H1 (cell line): ENCODE results near the gene PPFIBP2. TPM values are rescaled to one million over a fixed set of nuclear protein-coding genes. Genes with fewer than 3 reads are reported as not detected.

Experiments used
- CTCF ChIA-PET: fragments of 300-600 bp; sonication (Branson Sonifier 250); formaldehyde crosslinking; loops from one replicate; lab custom pipeline; 2021; ENCODE audit not compliant: partially characterized antibody; lab: Charles Lee
- POLR2A ChIA-PET: fragments of 300-600 bp; sonication (Branson Sonifier 250); formaldehyde crosslinking; loops from one replicate; lab custom pipeline; 2021; ENCODE audit warnings: inconsistent platforms; ENCODE audit not compliant: partially characterized antibody; lab: Charles Lee
- DNase-seq, 2 experiments: peaks; one replicate each; pipeline versions ENCODE4 v3.0.0 to v3.0.0-alpha.2; 2010 to 2022; ENCODE audit warnings: low spot score in 2 of 2, low read depth in 1 of 2, mixed read lengths in 1 of 2
- FAIRE-seq: peaks from 2 replicates; lab custom pipeline; 2011; peaks lifted over from hg19 to GRCh38; lab: Jason Lieb, UNC
- H2AFZ ChIP-seq: 2 replicates; pipeline ENCODE4 v1.8.1; 2012; ENCODE audit warnings: low read length, inconsistent platforms
- H2AK5ac ChIP-seq: 2 replicates; pipeline ENCODE4 v1.6.1; 2013; ENCODE audit warnings: low read depth, low read length
- H2BK120ac ChIP-seq: replicated peaks from 2 replicates; pipeline ENCODE3; 2013; ENCODE audit warnings: low read depth, low read length, inconsistent platforms
- H2BK12ac ChIP-seq: 2 replicates; pipeline ENCODE4 v1.6.1; 2013; ENCODE audit warnings: low read depth, low read length
- H2BK15ac ChIP-seq: 2 replicates; pipeline ENCODE4 v1.6.1; 2013; ENCODE audit warnings: low read length
- H2BK20ac ChIP-seq: 2 replicates; pipeline ENCODE4 v1.6.1; 2013; ENCODE audit warnings: low read length
- H2BK5ac ChIP-seq: 2 replicates; pipeline ENCODE4 v1.6.1; 2013; ENCODE audit warnings: low read depth, low read length
- H3K14ac ChIP-seq: 2 replicates; pipeline ENCODE4 v1.6.1; 2013; ENCODE audit warnings: inconsistent platforms; ENCODE audit not compliant: insufficient read length
- H3K18ac ChIP-seq: 2 replicates; pipeline ENCODE4 v1.6.1; 2013; ENCODE audit warnings: low read length; ENCODE audit errors: extremely low read depth
- H3K23ac ChIP-seq: 2 replicates; pipeline ENCODE4 v1.6.1; 2013; ENCODE audit warnings: inconsistent platforms; ENCODE audit not compliant: insufficient read length
- H3K23me2 ChIP-seq: 2 replicates; pipeline ENCODE4 v1.6.1; 2013; ENCODE audit warnings: low read depth, low read length
- H3K27ac ChIP-seq: 2 replicates; pipeline ENCODE4 v1.6.1; 2011; ENCODE audit warnings: low read depth, low read length, inconsistent platforms
- H3K27me3 ChIP-seq, 4 experiments: replicated peaks in 1 of 4; 1 replicate in 1 of 4; 2 replicates in 3 of 4; pipeline versions ENCODE4 v1.6.1 to v1.8.1; 2011 to 2013; ENCODE audit warnings: low read length in 3 of 4, mild to moderate bottlenecking in 3 of 4, inconsistent platforms in 2 of 4, mixed read lengths in 2 of 4, moderate library complexity in 1 of 4; ENCODE audit not compliant: control insufficient read depth in 3 of 4, insufficient read depth in 3 of 4; ENCODE audit errors: extremely low read depth in 1 of 4
- H3K36me3 ChIP-seq, 4 experiments: 2 replicates each; pipeline versions ENCODE4 v1.6.1 to v1.8.1; 2011 to 2013; ENCODE audit warnings: mild to moderate bottlenecking in 4 of 4, low read length in 3 of 4, moderate library complexity in 2 of 4, control low read depth in 1 of 4, inconsistent platforms in 1 of 4; ENCODE audit not compliant: insufficient read depth in 4 of 4, control insufficient read depth in 2 of 4
- H3K4ac ChIP-seq: replicated peaks from 2 replicates; pipeline ENCODE3; 2013; ENCODE audit warnings: low read length, low read depth, mixed read lengths, inconsistent platforms; ENCODE audit not compliant: insufficient read length
- H3K4me1 ChIP-seq, 4 experiments: replicated peaks in 1 of 4; 1 replicate in 1 of 4; 2 replicates in 3 of 4; pipeline versions ENCODE4 v1.6.1 to v1.8.1; 2011 to 2013; ENCODE audit warnings: low read length in 3 of 4, inconsistent platforms in 2 of 4, mixed read lengths in 1 of 4; ENCODE audit not compliant: insufficient read depth in 4 of 4, control insufficient read depth in 3 of 4
- H3K4me2 ChIP-seq, 2 experiments: 2 replicates each; pipeline versions ENCODE4 v1.6.1 to v1.8.1; 2011 to 2013; ENCODE audit warnings: low read depth in 2 of 2, low read length in 2 of 2, control low read depth in 1 of 2, inconsistent platforms in 1 of 2, mild to moderate bottlenecking in 1 of 2; ENCODE audit not compliant: insufficient read depth in 1 of 2
- H3K4me3 ChIP-seq, 4 experiments: fragments of 200-600, 300-600 bp in 1 of 4; sonication (generic), shearing (Covaris generic), sonication (Bioruptor Twin) in 1 of 4; 2 replicates each; pipeline versions ENCODE4 v1.5.1 to v1.8.1; 2011 to 2016; ENCODE audit warnings: low read length in 4 of 4, low read depth in 3 of 4, control low read depth in 2 of 4, inconsistent platforms in 2 of 4, mild to moderate bottlenecking in 2 of 4, mixed read lengths in 1 of 4, moderate library complexity in 1 of 4; ENCODE audit not compliant: insufficient read depth in 2 of 4; ENCODE audit errors: extremely low read depth in 1 of 4
- H3K56ac ChIP-seq: replicated peaks from 2 replicates; pipeline ENCODE3; 2013; ENCODE audit warnings: low read depth, mild to moderate bottlenecking, mixed read lengths, low read length, inconsistent platforms; ENCODE audit not compliant: insufficient read length
- H3K79me1 ChIP-seq: 2 replicates; pipeline ENCODE4 v1.6.1; 2013; ENCODE audit warnings: low read depth, low read length, control low read depth
- H3K79me2 ChIP-seq, 2 experiments: 2 replicates each; pipeline versions ENCODE4 v1.6.1 to v1.8.1; 2012 to 2013; ENCODE audit warnings: low read length in 2 of 2, mild to moderate bottlenecking in 2 of 2, inconsistent platforms in 1 of 2; ENCODE audit not compliant: insufficient read depth in 2 of 2, control insufficient read depth in 1 of 2
- H3K9ac ChIP-seq, 4 experiments: replicated peaks in 1 of 4; 1 replicate in 1 of 4; 2 replicates in 3 of 4; pipeline versions ENCODE4 v1.6.1 to v1.8.1; 2011 to 2013; ENCODE audit warnings: low read depth in 3 of 4, low read length in 3 of 4, control low read depth in 2 of 4, mild to moderate bottlenecking in 2 of 4, moderate library complexity in 2 of 4, inconsistent platforms in 1 of 4; ENCODE audit errors: extremely low read depth in 1 of 4
- H3K9me3 ChIP-seq, 2 experiments: 2 replicates each; pipeline versions ENCODE4 v1.6.1 to v1.8.1; 2012 to 2013; ENCODE audit warnings: mild to moderate bottlenecking in 2 of 2, moderate library complexity in 2 of 2, control low read depth in 1 of 2, inconsistent platforms in 1 of 2, low read depth in 1 of 2, low read length in 1 of 2, mixed read lengths in 1 of 2; ENCODE audit not compliant: insufficient read depth in 2 of 2
- H4K20me1 ChIP-seq, 2 experiments: replicated peaks in 1 of 2; 2 replicates each; pipeline versions ENCODE3 to v1.8.1; 2011 to 2013; ENCODE audit warnings: inconsistent platforms in 2 of 2, low read length in 2 of 2, mild to moderate bottlenecking in 1 of 2; ENCODE audit not compliant: insufficient read depth in 2 of 2, control insufficient read depth in 1 of 2
- H4K5ac ChIP-seq: 2 replicates; pipeline ENCODE4 v1.6.1; 2013; ENCODE audit warnings: low read length, low read depth, mixed read lengths, inconsistent platforms; ENCODE audit not compliant: insufficient read length
- H4K8ac ChIP-seq: 2 replicates; pipeline ENCODE4 v1.8.0; 2013; ENCODE audit warnings: mild to moderate bottlenecking, moderate library complexity, low read length, inconsistent platforms; ENCODE audit not compliant: insufficient read depth; ENCODE audit errors: extremely low read depth
- H4K91ac ChIP-seq: replicated peaks from 2 replicates; pipeline ENCODE3; 2013; ENCODE audit warnings: low read length, mixed read lengths, inconsistent platforms; ENCODE audit not compliant: insufficient read length
- BACH1 ChIP-seq: IDR thresholded peaks from 2 replicates; pipeline ENCODE4 v1.6.1; 2012; ENCODE audit warnings: low read length, improper control_type of control experiment
- BRCA1 ChIP-seq: IDR thresholded peaks from 2 replicates; pipeline ENCODE4 v1.6.1; 2012; ENCODE audit warnings: low read depth, low read length, improper control_type of control experiment
- CEBPB ChIP-seq: IDR thresholded peaks from 2 replicates; pipeline ENCODE4 v1.6.1; 2012; ENCODE audit warnings: low read depth, low read length
- GABPA ChIP-seq: IDR thresholded peaks from 2 replicates; pipeline ENCODE4 v1.6.1; 2011; ENCODE audit warnings: mild to moderate bottlenecking, low read length, moderate library complexity, borderline replicate concordance; ENCODE audit not compliant: insufficient read depth
- JUN ChIP-seq: IDR thresholded peaks from 2 replicates; pipeline ENCODE4 v1.6.1; 2011; ENCODE audit warnings: low read depth, mild to moderate bottlenecking, improper control_type of control experiment, low read length
- KDM4A ChIP-seq: IDR thresholded peaks from one replicate; pipeline ENCODE4 v1.7.1; 2012; ENCODE audit warnings: low read depth, mild to moderate bottlenecking, moderate library complexity, low read length, inconsistent platforms; ENCODE audit not compliant: severe bottlenecking
- KDM5A ChIP-seq: fragments of 200-600 bp; IDR thresholded peaks from 2 replicates; pipeline ENCODE4 v1.7.1; 2012; ENCODE audit warnings: mild to moderate bottlenecking, low read length, inconsistent platforms, mixed read lengths
- NANOG ChIP-seq: IDR thresholded peaks from 2 replicates; pipeline ENCODE4 v1.6.1; 2011; ENCODE audit warnings: low read length, low read depth, mild to moderate bottlenecking, inconsistent platforms; ENCODE audit not compliant: insufficient read depth, poor library complexity, severe bottlenecking
- RFX5 ChIP-seq: IDR thresholded peaks from 2 replicates; pipeline ENCODE4 v1.6.1; 2011; ENCODE audit warnings: low read depth, low read length, improper control_type of control experiment, borderline replicate concordance
- SP4 ChIP-seq: IDR thresholded peaks from 2 replicates; pipeline ENCODE4 v1.6.1; 2012; ENCODE audit warnings: low read length, inconsistent platforms
- SRF ChIP-seq: IDR thresholded peaks from 2 replicates; pipeline ENCODE4 v1.6.1; 2011; ENCODE audit warnings: mild to moderate bottlenecking, low read depth, low read length, moderate library complexity
- YY1 ChIP-seq: IDR thresholded peaks from 2 replicates; pipeline ENCODE4 v1.6.1; 2011; ENCODE audit warnings: low read depth, mild to moderate bottlenecking, low read length
- WGBS, 2 experiments: shearing (Covaris generic) in 1 of 2; methylation state at CpG; one replicate each; pipeline versions ENCODE4 v1.1.6 to v1.1.7; 2013 to 2015; ENCODE audit warnings: low lambda C conversion rate in 2 of 2, mixed read lengths in 2 of 2, inconsistent platforms in 1 of 2, low coverage in 1 of 2, missing lambda C conversion rate in 1 of 2; ENCODE audit not compliant: insufficient replicate concordance in 2 of 2, insufficient coverage in 1 of 2, insufficient read length in 1 of 2; ENCODE audit errors: extremely low coverage in 1 of 2, missing lambda C conversion rate in 1 of 2; 5-methylcytosine and 5-hydroxymethylcytosine counted together
- polyA plus RNA-seq, 7 experiments: library from polyadenylated mRNA; depleted of rRNA in 3 of 7; stranded (reverse) in 5 of 7; unstranded in 2 of 7; fragments of >200 nt in 5 of 7; fragments of 200-250 nt in 2 of 7; gene quantifications; 1 replicate in 5 of 7; 2 replicates in 1 of 7; 4 replicates in 1 of 7; pipeline versions ENCODE4 v1.2.1 to v1.2.3, GENCODE V29; 2011 to 2013; ENCODE audit warnings: missing spikeins in 2 of 7, mixed read lengths in 2 of 7
- total RNA-seq: library from RNA; stranded (reverse); fragmentation: NEBNext Ultra II Directional; extraction: Animal tissue kit (Norgen Biotek cat#: 25700); gene quantifications from 2 replicates; pipeline ENCODE4 v1.2.1, GENCODE V29; 2021

The PPFIBP2 gene
- total and polyA plus RNA-seq, 2 of the 8 experiments (the other 6 are each of a cell fraction or from before 2014, with no cell fraction given): 5.5 to 9.8 TPM

DNA sequence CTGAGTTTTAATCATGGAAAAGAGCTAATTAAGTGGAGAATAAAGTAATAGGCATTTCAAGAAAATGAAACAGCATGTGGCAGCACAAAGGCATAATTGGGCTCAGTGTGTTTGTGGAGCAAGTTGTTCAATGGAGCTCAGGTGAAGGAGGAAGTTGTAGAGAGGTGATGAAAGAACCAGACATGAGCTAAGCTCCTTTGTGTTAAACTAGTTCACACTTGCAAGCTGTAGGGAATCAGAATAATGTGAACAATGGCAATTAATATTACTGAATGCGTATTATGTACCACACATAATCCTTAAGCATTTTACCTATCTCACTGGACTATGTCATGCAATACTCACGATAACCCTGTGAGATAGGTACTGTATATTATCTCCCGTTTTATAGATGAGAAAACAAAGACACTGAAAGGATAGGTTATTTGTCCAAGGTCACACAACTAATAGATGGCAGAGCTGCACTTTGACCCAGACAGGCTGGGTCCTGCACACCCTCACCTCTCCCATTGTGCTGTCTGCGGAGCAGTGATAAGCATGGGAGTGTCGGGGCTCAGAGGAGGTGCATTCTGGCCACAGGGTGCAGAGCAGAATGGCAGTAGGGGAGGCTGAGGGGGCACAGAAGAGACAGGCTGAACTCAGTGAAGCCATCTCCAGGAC lies 19.6 kb upstream of the PPFIBP2 start:
- TF ChIP-seq YY1 (no peak), KDM4A (no peak), BACH1 (no peak), GABPA (no peak), RFX5 (no peak), JUN (no peak), BRCA1 (no peak), NANOG (no peak), SP4 (no peak), SRF (no peak), CEBPB (no peak), KDM5A (no peak)
- Histone ChIP-seq H4K5ac (no peak overlapping the region), H3K79me1 (no peaks in the 10 kb centered on the region), H3K4me1 (peaks cover 0 to 5% (median 2%) of the 10 kb centered on the region in 4 experiments; a peak in 2 of 7 replicates), H3K27me3 (peaks cover 0 to 1% (median 0%) of the 10 kb centered on the region in 4 experiments; a peak in 1 of 7 replicates), H3K23me2 (no peaks in the 10 kb centered on the region), H2AFZ (no peak overlapping the region), H4K91ac (no peak overlapping the region), H2BK120ac (no peak overlapping the region), H3K9ac (no peak overlapping the region; a peak in 1 of 7 replicates), H2AK5ac (no peak overlapping the region), H4K20me1 (no peaks in the 10 kb centered on the region), H2BK5ac (no peak overlapping the region), H4K8ac (no peak overlapping the region), H3K27ac (no peak overlapping the region), H3K4me3 (no peak overlapping the region), H3K36me3 (no peaks in the 10 kb centered on the region), H3K4me2 (no peak overlapping the region), H2BK20ac (no peak overlapping the region), H3K4ac (no peak overlapping the region), H3K14ac (no peak overlapping the region), H3K9me3 (no peaks in the 10 kb centered on the region), H2BK15ac (no peak overlapping the region; the same call in 1 of the 2 replicates), H3K23ac (no peak overlapping the region), H2BK12ac (no peak overlapping the region), H3K56ac (no peak overlapping the region), H3K18ac (no peak overlapping the region), H3K79me2 (no peaks in the 10 kb centered on the region)
- no peak for DNase-seq
- CTCF ChIA-PET: interaction anchor here (1.0 to 1.2 kb wide), 3 partner anchors 9 to 77 kb away, joined by 3 to 4 read pairs (median 3); partner anchors contain the start of gene OLFML1
- no peak for FAIRE-seq
- 88% methylated on average over 5 of the region's 5 CpGs; no CpG with 5 or more reads in 1 of the 2 experiments for WGBS, 2 experiments
- POLR2A ChIA-PET: interaction anchor here (0.6 kb wide), 1 partner anchor 60 kb away, joined by 3 read pairs; no protein-coding TSS in a partner anchor
